ENCODE results near the gene ATF3. TPM values are rescaled to one million over a fixed set of nuclear protein-coding genes. Genes with fewer than 3 reads are reported as not detected.
"Not testable (repeated sequence)": the region's sequence is repeated elsewhere in the genome, so short reads cannot be mapped to it uniquely, and the experiment has no call there.

The ATF3 gene
- total RNA-seq, 1 experiment from 2014 or later: 13.0 TPM

- TF ChIP-seq, protein P1, sequence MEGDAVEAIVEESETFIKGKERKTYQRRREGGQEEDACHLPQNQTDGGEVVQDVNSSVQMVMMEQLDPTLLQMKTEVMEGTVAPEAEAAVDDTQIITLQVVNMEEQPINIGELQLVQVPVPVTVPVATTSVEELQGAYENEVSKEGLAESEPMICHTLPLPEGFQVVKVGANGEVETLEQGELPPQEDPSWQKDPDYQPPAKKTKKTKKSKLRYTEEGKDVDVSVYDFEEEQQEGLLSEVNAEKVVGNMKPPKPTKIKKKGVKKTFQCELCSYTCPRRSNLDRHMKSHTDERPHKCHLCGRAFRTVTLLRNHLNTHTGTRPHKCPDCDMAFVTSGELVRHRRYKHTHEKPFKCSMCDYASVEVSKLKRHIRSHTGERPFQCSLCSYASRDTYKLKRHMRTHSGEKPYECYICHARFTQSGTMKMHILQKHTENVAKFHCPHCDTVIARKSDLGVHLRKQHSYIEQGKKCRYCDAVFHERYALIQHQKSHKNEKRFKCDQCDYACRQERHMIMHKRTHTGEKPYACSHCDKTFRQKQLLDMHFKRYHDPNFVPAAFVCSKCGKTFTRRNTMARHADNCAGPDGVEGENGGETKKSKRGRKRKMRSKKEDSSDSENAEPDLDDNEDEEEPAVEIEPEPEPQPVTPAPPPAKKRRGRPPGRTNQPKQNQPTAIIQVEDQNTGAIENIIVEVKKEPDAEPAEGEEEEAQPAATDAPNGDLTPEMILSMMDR (IDR thresholded peaks at IDR 0.05; ENCODE audit: unreplicated experiment): no peak
- H3K4me3 Mint-ChIP-seq (ENCODE audit: low read depth, unreplicated experiment): no peak overlapping the region
- no peak overlapping the region for H3K27ac Mint-ChIP-seq (ENCODE audit: unreplicated experiment)
- no TSS peak for BruUV-seq (replicated peaks)
- DNase-seq: no peak
- H3K9me3 Mint-ChIP-seq (ENCODE audit: low read depth, unreplicated experiment): no peaks in the 10 kb centered on the region
- CTCF ChIA-PET: interaction anchor here (1.3 kb wide), 1 partner anchor 157 kb away, joined by 3 read pairs; no protein-coding TSS in a partner anchor
- peaks cover 20% of the 10 kb centered on the region for H3K27me3 Mint-ChIP-seq (ENCODE audit: unreplicated experiment)
- peaks cover 9% of the 10 kb centered on the region for H3K4me1 Mint-ChIP-seq (ENCODE audit: low read depth, unreplicated experiment)
- intact Hi-C loops (cut with micrococcal nuclease; ENCODE audit: unreplicated experiment): no loop called here
- H3K36me3 Mint-ChIP-seq (ENCODE audit: insufficient read depth, unreplicated experiment): no peaks in the 10 kb centered on the region
These were observed 25.7 kb downstream of the ATF3 start for GRCh38 chr1:212634252-212634651.

DNA sequence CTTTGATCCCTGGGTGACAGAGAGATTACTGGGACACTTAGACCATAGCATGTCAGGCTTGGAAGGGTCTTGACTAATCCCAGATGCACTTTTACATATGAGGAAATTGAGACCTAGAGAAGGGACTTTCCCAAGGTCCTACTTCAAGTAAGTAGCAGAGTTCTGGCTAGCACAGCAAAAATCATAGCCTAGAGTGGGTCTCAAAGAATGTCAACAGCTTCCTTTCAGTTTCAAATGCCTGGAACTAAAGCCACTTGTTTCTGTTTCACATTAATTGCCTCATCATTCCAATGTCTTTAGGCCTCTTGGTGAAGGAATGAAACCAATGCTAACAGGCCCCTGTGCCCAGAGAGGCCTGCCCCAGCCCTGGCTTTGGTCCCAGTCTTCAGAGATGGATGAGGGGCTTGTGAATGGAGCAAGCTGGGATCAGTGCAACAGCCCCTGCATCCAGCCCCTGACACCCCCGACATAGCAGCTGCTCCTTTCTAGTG, 26.6 kb downstream of the ATF3 start:
- peaks cover 29% of the 10 kb centered on the region for H3K27me3 Mint-ChIP-seq (ENCODE audit: unreplicated experiment)
- CTCF ChIA-PET: interaction anchor here (1.3 kb wide), 1 partner anchor 158 kb away, joined by 3 read pairs; no protein-coding TSS in a partner anchor
- no peak overlapping the region for H3K27ac Mint-ChIP-seq (ENCODE audit: unreplicated experiment)

GRCh38 chr1:212637902-212638301, 29.3 kb downstream of the ATF3 start:
- no peak overlapping the region for H3K4me3 Mint-ChIP-seq (ENCODE audit: low read depth, unreplicated experiment)
- peaks cover 9% of the 10 kb centered on the region for H3K4me1 Mint-ChIP-seq (ENCODE audit: low read depth, unreplicated experiment)
- H3K27ac Mint-ChIP-seq (ENCODE audit: unreplicated experiment): no peak overlapping the region
- CTCF ChIA-PET: interaction anchor here (0.6 kb wide), 1 partner anchor 27 kb away, joined by 3 read pairs; no protein-coding TSS in a partner anchor
- H3K36me3 Mint-ChIP-seq (ENCODE audit: insufficient read depth, unreplicated experiment): no peaks in the 10 kb centered on the region
- intact Hi-C loops (cut with micrococcal nuclease; ENCODE audit: unreplicated experiment): no loop called here
- TF ChIP-seq, protein P1 (IDR thresholded peaks at IDR 0.05; ENCODE audit: unreplicated experiment): no peak
- peaks cover 47% of the 10 kb centered on the region for H3K27me3 Mint-ChIP-seq (ENCODE audit: unreplicated experiment)
- no TSS peak for BruUV-seq (replicated peaks)
- DNase-seq: no peak
- no peaks in the 10 kb centered on the region for H3K9me3 Mint-ChIP-seq (ENCODE audit: low read depth, unreplicated experiment)

More for the DNA sequence above, 26.6 kb downstream of the ATF3 start:
- intact Hi-C loops (cut with micrococcal nuclease; ENCODE audit: unreplicated experiment): no loop called here
- no peaks in the 10 kb centered on the region for H3K9me3 Mint-ChIP-seq (ENCODE audit: low read depth, unreplicated experiment)
- BruUV-seq (replicated peaks): no TSS peak
- TF ChIP-seq, protein P1 (IDR thresholded peaks at IDR 0.05; ENCODE audit: unreplicated experiment): no peak
- H3K4me3 Mint-ChIP-seq (ENCODE audit: low read depth, unreplicated experiment): no peak overlapping the region
- peak; percentile 12 for DNase-seq
- peaks cover 9% of the 10 kb centered on the region for H3K4me1 Mint-ChIP-seq (ENCODE audit: low read depth, unreplicated experiment)
- H3K36me3 Mint-ChIP-seq (ENCODE audit: insufficient read depth, unreplicated experiment): no peaks in the 10 kb centered on the region

- Mint-ChIP-seq H3K27me3 (ENCODE audit: unreplicated experiment) (peaks cover 47% of the 10 kb centered on the region), H3K9me3 (ENCODE audit: low read depth, unreplicated experiment) (no peaks in the 10 kb centered on the region), H3K36me3 (ENCODE audit: insufficient read depth, unreplicated experiment) (no peaks in the 10 kb centered on the region), H3K27ac (ENCODE audit: unreplicated experiment) (no peak overlapping the region), H3K4me3 (ENCODE audit: low read depth, unreplicated experiment) (no peak overlapping the region), H3K4me1 (ENCODE audit: low read depth, unreplicated experiment) (peaks cover 9% of the 10 kb centered on the region)
- no TSS peak for BruUV-seq (replicated peaks)
- no peak for DNase-seq
- CTCF ChIA-PET: no interaction called here
- intact Hi-C loops (cut with micrococcal nuclease; ENCODE audit: unreplicated experiment): no loop called here
- TF ChIP-seq, protein P1 (IDR thresholded peaks at IDR 0.05; ENCODE audit: unreplicated experiment): no peak
These were observed 30.1 kb downstream of the ATF3 start for GRCh38 chr1:212638492-212639151.

GRCh38 chr1:212639524-212639923, 31.0 kb downstream of the ATF3 start:
- H3K27ac Mint-ChIP-seq (ENCODE audit: unreplicated experiment); BruUV-seq (replicated peaks); H3K4me3 Mint-ChIP-seq (ENCODE audit: low read depth, unreplicated experiment); H3K36me3 Mint-ChIP-seq (ENCODE audit: insufficient read depth, unreplicated experiment); H3K4me1 Mint-ChIP-seq (ENCODE audit: low read depth, unreplicated experiment); DNase-seq; intact Hi-C loops (cut with micrococcal nuclease; ENCODE audit: unreplicated experiment); H3K9me3 Mint-ChIP-seq (ENCODE audit: low read depth, unreplicated experiment): not testable (repeated sequence)
- CTCF ChIA-PET: interaction anchor here (0.6 kb wide), 1 partner anchor 158 kb away, joined by 4 read pairs; no protein-coding TSS in a partner anchor
- H3K27me3 Mint-ChIP-seq (ENCODE audit: unreplicated experiment): peaks cover 47% of the 10 kb centered on the region
